HEK293T (cell line): Measurements from ENCODE around the gene CSNK1D.

Experiments
- CTCF ChIA-PET: fragments of 350-600 bp; formaldehyde crosslinking; extraction: SDS; loops from one replicate; lab custom pipeline; 2021; ENCODE audit warnings: antibody characterized with exemption, inconsistent platforms; lab: Yijun Ruan, JAX
- POLR2A ChIA-PET: fragments of 350-600 bp; formaldehyde crosslinking; extraction: SDS; loops from one replicate; lab custom pipeline; 2020; ENCODE audit warnings: antibody characterized with exemption, inconsistent platforms; lab: Yijun Ruan, JAX
- DNase-seq: peaks from one replicate; pipeline ENCODE4 v3.0.0; 2012; ENCODE audit warnings: mixed read lengths; ENCODE audit errors: extremely low spot score
- ARNT ChIP-seq: fragments of 450-650 bp; IDR thresholded peaks from 2 replicates; pipeline ENCODE4 v1.6.1; 2017; ENCODE audit warnings: mild to moderate bottlenecking
- BHLHE40 ChIP-seq: fragments of 450-650 bp; IDR thresholded peaks from 2 replicates; pipeline ENCODE4 v1.6.1; 2016; ENCODE audit warnings: mild to moderate bottlenecking, moderate library complexity, borderline replicate concordance
- CTBP1 ChIP-seq: fragments of 450-650 bp; IDR thresholded peaks from 2 replicates; pipeline ENCODE4 v1.6.1; 2016; ENCODE audit warnings: borderline replicate concordance
- ELF4 ChIP-seq: fragments of 450-650 bp; IDR thresholded peaks from 2 replicates; pipeline ENCODE4 v1.6.1; 2017; ENCODE audit warnings: antibody characterized with exemption
- FOXA1 ChIP-seq: fragments of 450-650 bp; IDR thresholded peaks from 2 replicates; pipeline ENCODE4 v1.6.1; 2016; ENCODE audit warnings: mild to moderate bottlenecking
- FOXK2 ChIP-seq: fragments of 450-650 bp; IDR thresholded peaks from 2 replicates; pipeline ENCODE4 v1.6.1; 2016; ENCODE audit warnings: mild to moderate bottlenecking
- FOXM1 ChIP-seq: fragments of 450-650 bp; IDR thresholded peaks from 2 replicates; pipeline ENCODE4 v1.6.1; 2017; ENCODE audit warnings: mild to moderate bottlenecking, borderline replicate concordance
- HDGF ChIP-seq: fragments of 450-650 bp; IDR thresholded peaks from 2 replicates; pipeline ENCODE4 v1.6.1; 2017; ENCODE audit warnings: antibody characterized with exemption, borderline replicate concordance
- L3MBTL2 ChIP-seq: fragments of 450-650 bp; conservative IDR thresholded peaks from 2 replicates; pipeline ENCODE4 v1.6.1; 2016; ENCODE audit warnings: mild to moderate bottlenecking
- LEF1 ChIP-seq: fragments of 450-650 bp; IDR thresholded peaks from 2 replicates; pipeline ENCODE4 v1.6.1; 2017; ENCODE audit warnings: mild to moderate bottlenecking, borderline replicate concordance
- NFRKB ChIP-seq: fragments of 450-650 bp; IDR thresholded peaks from 2 replicates; pipeline ENCODE4 v1.6.1; 2016; ENCODE audit warnings: mild to moderate bottlenecking, moderate library complexity
- PKNOX1 ChIP-seq: fragments of 450-650 bp; IDR thresholded peaks from 2 replicates; pipeline ENCODE4 v1.6.1; 2016
- SP1 ChIP-seq: fragments of 450-650 bp; IDR thresholded peaks from 2 replicates; pipeline ENCODE4 v1.6.1; 2017
- SUZ12 ChIP-seq: fragments of 450-650 bp; IDR thresholded peaks from 2 replicates; pipeline ENCODE4 v1.6.1; 2016; ENCODE audit warnings: mild to moderate bottlenecking
- TARDBP ChIP-seq: fragments of 450-650 bp; IDR thresholded peaks from 2 replicates; pipeline ENCODE4 v1.6.1; 2016
- ZNF384 ChIP-seq: fragments of 450-650 bp; IDR thresholded peaks from 2 replicates; pipeline ENCODE4 v1.6.1; 2016

CSNK1D gene

GRCh38 chr17:82285141-82285540 lies 11.6 kb upstream of the CSNK1D start:
- POLR2A ChIA-PET: interaction anchor here (0.7 to 3.9 kb wide), 5 partner anchors 7 to 19 kb away, joined by 3 to 29 read pairs (median 3); partner anchors contain the start of gene CSNK1D

GRCh38 chr17:82283208-82283749 lies 9.8 kb upstream of the CSNK1D start:
- CTCF ChIA-PET: interaction anchor here (1.0 to 1.1 kb wide), 2 partner anchors 47 to 77 kb away, joined by 3 to 6 read pairs; no protein-coding TSS in a partner anchor
- no peak for TF ChIP-seq NFRKB
- TF ChIP-seq TARDBP: no peak
- no peak for TF ChIP-seq PKNOX1
- no peak for TF ChIP-seq HDGF
- TF ChIP-seq ARNT: no peak
- no peak for TF ChIP-seq BHLHE40
- no peak for TF ChIP-seq ELF4
- TF ChIP-seq FOXM1: no peak
- no peak for TF ChIP-seq SUZ12
- no peak for TF ChIP-seq ZNF384
- no peak for DNase-seq
- POLR2A ChIA-PET: interaction anchor here (0.8 to 3.9 kb wide), 3 partner anchors 9 to 15 kb away, joined by 3 to 29 read pairs (median 18); partner anchors contain the start of gene CSNK1D

More at GRCh38 chr17:82285141-82285540, 11.6 kb upstream of the CSNK1D start:
- no peak for DNase-seq
- CTCF ChIA-PET: no interaction called here
- no peak for TF ChIP-seq FOXK2
- TF ChIP-seq SUZ12: no peak
- TF ChIP-seq ELF4: no peak
- TF ChIP-seq FOXA1: no peak
- TF ChIP-seq PKNOX1: no peak
- TF ChIP-seq LEF1: no peak
- TF ChIP-seq CTBP1: no peak
- no peak for TF ChIP-seq SP1
- no peak for TF ChIP-seq HDGF
- no peak for TF ChIP-seq ZNF384
- no peak for TF ChIP-seq BHLHE40
- no peak for TF ChIP-seq L3MBTL2
- TF ChIP-seq NFRKB: no peak
- no peak for TF ChIP-seq ARNT
- TF ChIP-seq TARDBP: no peak
- no peak for TF ChIP-seq FOXM1

GRCh38 chr17:82282239-82283207 lies 9.0 kb upstream of the CSNK1D start:
- CTCF ChIA-PET: interaction anchor here (1.1 kb wide), 1 partner anchor 46 kb away, joined by 6 read pairs; no protein-coding TSS in a partner anchor

GRCh38 chr17:82281502-82282238 lies 8.2 kb upstream of the CSNK1D start:
- ChIA-PET CTCF (no interaction called here), POLR2A (interaction anchor here (2.9 to 3.9 kb wide), 2 partner anchors 8 to 11 kb away, joined by 18 to 29 read pairs; partner anchors contain the start of gene CSNK1D)
- DNase-seq: no peak
- TF ChIP-seq FOXM1: no peak
- TF ChIP-seq ARNT: no peak
- TF ChIP-seq PKNOX1: no peak
- no peak for TF ChIP-seq FOXA1
- no peak for TF ChIP-seq ELF4
- TF ChIP-seq LEF1: no peak
- no peak for TF ChIP-seq BHLHE40
- TF ChIP-seq ZNF384: no peak

More at GRCh38 chr17:82282239-82283207, 9.0 kb upstream of the CSNK1D start:
- POLR2A ChIA-PET: interaction anchor here (0.8 to 3.9 kb wide), 3 partner anchors 8 to 15 kb away, joined by 3 to 29 read pairs (median 18); partner anchors contain the start of gene CSNK1D
- no peak for DNase-seq
- TF ChIP-seq LEF1: no peak
- no peak for TF ChIP-seq BHLHE40
- no peak for TF ChIP-seq NFRKB
- TF ChIP-seq ARNT: no peak
- no peak for TF ChIP-seq ZNF384
- TF ChIP-seq TARDBP: no peak
- TF ChIP-seq L3MBTL2: no peak
- TF ChIP-seq HDGF: no peak
- TF ChIP-seq CTBP1: no peak
- no peak for TF ChIP-seq PKNOX1
- no peak for TF ChIP-seq FOXM1
- no peak for TF ChIP-seq FOXA1
- no peak for TF ChIP-seq ELF4
- no peak for TF ChIP-seq SUZ12
- TF ChIP-seq FOXK2: no peak
- no peak for TF ChIP-seq SP1
